H1 (cell line): Measurements from ENCODE around the gene PMM2. TPM values are rescaled to one million over a fixed set of nuclear protein-coding genes. Genes with fewer than 3 reads are reported as not detected.

ENCODE experiments used
- CTBP2 ChIP-seq: IDR thresholded peaks from 2 replicates; pipeline ENCODE4 v1.7.0; 2011; ENCODE audit warnings: borderline replicate concordance, mild to moderate bottlenecking, moderate library complexity, mixed read lengths, low read length; ENCODE audit not compliant: insufficient read depth, insufficient read length
- GABPA ChIP-seq: IDR thresholded peaks from 2 replicates; pipeline ENCODE4 v1.6.1; 2011; ENCODE audit warnings: mild to moderate bottlenecking, low read length, moderate library complexity, borderline replicate concordance; ENCODE audit not compliant: insufficient read depth
- HDAC6 ChIP-seq: IDR thresholded peaks from one replicate; pipeline ENCODE4 v1.7.1; 2012; ENCODE audit warnings: low read depth, mild to moderate bottlenecking, inconsistent platforms, low read length, moderate library complexity
- RFX5 ChIP-seq: IDR thresholded peaks from 2 replicates; pipeline ENCODE4 v1.6.1; 2011; ENCODE audit warnings: low read depth, low read length, improper control_type of control experiment, borderline replicate concordance
- polyA plus RNA-seq, 7 experiments: library from polyadenylated mRNA; depleted of rRNA in 3 of 7; stranded (reverse) in 5 of 7; unstranded in 2 of 7; fragments of >200 nt in 5 of 7; fragments of 200-250 nt in 2 of 7; gene quantifications; 1 replicate in 5 of 7; 2 replicates in 1 of 7; 4 replicates in 1 of 7; pipeline versions ENCODE4 v1.2.1 to v1.2.3, GENCODE V29; 2011 to 2013; ENCODE audit warnings: missing spikeins in 2 of 7, mixed read lengths in 2 of 7
- total RNA-seq: library from RNA; stranded (reverse); fragmentation: NEBNext Ultra II Directional; extraction: Animal tissue kit (Norgen Biotek cat#: 25700); gene quantifications from 2 replicates; pipeline ENCODE4 v1.2.1, GENCODE V29; 2021
- TF ChIP-seq, protein P1 (sequence below): fragments of 300-600 bp; sonication (generic); IDR thresholded peaks from 2 replicates; pipeline ENCODE4 v1.7.1; 2012; ENCODE audit warnings: low read length, moderate library complexity, mild to moderate bottlenecking, inconsistent platforms; ENCODE audit not compliant: insufficient replicate concordance

Gene PMM2
- total and polyA plus RNA-seq, 2 of the 8 experiments (the other 6 are each of a cell fraction or from before 2014, with no cell fraction given): 26.2 to 49.4 TPM

- TF ChIP-seq, protein P1, sequence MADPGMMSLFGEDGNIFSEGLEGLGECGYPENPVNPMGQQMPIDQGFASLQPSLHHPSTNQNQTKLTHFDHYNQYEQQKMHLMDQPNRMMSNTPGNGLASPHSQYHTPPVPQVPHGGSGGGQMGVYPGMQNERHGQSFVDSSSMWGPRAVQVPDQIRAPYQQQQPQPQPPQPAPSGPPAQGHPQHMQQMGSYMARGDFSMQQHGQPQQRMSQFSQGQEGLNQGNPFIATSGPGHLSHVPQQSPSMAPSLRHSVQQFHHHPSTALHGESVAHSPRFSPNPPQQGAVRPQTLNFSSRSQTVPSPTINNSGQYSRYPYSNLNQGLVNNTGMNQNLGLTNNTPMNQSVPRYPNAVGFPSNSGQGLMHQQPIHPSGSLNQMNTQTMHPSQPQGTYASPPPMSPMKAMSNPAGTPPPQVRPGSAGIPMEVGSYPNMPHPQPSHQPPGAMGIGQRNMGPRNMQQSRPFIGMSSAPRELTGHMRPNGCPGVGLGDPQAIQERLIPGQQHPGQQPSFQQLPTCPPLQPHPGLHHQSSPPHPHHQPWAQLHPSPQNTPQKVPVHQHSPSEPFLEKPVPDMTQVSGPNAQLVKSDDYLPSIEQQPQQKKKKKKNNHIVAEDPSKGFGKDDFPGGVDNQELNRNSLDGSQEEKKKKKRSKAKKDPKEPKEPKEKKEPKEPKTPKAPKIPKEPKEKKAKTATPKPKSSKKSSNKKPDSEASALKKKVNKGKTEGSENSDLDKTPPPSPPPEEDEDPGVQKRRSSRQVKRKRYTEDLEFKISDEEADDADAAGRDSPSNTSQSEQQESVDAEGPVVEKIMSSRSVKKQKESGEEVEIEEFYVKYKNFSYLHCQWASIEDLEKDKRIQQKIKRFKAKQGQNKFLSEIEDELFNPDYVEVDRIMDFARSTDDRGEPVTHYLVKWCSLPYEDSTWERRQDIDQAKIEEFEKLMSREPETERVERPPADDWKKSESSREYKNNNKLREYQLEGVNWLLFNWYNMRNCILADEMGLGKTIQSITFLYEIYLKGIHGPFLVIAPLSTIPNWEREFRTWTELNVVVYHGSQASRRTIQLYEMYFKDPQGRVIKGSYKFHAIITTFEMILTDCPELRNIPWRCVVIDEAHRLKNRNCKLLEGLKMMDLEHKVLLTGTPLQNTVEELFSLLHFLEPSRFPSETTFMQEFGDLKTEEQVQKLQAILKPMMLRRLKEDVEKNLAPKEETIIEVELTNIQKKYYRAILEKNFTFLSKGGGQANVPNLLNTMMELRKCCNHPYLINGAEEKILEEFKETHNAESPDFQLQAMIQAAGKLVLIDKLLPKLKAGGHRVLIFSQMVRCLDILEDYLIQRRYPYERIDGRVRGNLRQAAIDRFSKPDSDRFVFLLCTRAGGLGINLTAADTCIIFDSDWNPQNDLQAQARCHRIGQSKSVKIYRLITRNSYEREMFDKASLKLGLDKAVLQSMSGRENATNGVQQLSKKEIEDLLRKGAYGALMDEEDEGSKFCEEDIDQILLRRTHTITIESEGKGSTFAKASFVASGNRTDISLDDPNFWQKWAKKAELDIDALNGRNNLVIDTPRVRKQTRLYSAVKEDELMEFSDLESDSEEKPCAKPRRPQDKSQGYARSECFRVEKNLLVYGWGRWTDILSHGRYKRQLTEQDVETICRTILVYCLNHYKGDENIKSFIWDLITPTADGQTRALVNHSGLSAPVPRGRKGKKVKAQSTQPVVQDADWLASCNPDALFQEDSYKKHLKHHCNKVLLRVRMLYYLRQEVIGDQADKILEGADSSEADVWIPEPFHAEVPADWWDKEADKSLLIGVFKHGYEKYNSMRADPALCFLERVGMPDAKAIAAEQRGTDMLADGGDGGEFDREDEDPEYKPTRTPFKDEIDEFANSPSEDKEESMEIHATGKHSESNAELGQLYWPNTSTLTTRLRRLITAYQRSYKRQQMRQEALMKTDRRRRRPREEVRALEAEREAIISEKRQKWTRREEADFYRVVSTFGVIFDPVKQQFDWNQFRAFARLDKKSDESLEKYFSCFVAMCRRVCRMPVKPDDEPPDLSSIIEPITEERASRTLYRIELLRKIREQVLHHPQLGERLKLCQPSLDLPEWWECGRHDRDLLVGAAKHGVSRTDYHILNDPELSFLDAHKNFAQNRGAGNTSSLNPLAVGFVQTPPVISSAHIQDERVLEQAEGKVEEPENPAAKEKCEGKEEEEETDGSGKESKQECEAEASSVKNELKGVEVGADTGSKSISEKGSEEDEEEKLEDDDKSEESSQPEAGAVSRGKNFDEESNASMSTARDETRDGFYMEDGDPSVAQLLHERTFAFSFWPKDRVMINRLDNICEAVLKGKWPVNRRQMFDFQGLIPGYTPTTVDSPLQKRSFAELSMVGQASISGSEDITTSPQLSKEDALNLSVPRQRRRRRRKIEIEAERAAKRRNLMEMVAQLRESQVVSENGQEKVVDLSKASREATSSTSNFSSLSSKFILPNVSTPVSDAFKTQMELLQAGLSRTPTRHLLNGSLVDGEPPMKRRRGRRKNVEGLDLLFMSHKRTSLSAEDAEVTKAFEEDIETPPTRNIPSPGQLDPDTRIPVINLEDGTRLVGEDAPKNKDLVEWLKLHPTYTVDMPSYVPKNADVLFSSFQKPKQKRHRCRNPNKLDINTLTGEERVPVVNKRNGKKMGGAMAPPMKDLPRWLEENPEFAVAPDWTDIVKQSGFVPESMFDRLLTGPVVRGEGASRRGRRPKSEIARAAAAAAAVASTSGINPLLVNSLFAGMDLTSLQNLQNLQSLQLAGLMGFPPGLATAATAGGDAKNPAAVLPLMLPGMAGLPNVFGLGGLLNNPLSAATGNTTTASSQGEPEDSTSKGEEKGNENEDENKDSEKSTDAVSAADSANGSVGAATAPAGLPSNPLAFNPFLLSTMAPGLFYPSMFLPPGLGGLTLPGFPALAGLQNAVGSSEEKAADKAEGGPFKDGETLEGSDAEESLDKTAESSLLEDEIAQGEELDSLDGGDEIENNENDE: no peak
- TF ChIP-seq CTBP2: no peak
- no peak for TF ChIP-seq HDAC6
- no peak for TF ChIP-seq RFX5
- no peak for TF ChIP-seq GABPA
- TF ChIP-seq, all 59 proteins: peak for 0
These were observed 1.0 kb downstream of the PMM2 start (continued) for GRCh38 chr16:8798535-8799157.
